ENCODE data around the gene SCGB1C2.

SCGB1C2 gene

DNA sequence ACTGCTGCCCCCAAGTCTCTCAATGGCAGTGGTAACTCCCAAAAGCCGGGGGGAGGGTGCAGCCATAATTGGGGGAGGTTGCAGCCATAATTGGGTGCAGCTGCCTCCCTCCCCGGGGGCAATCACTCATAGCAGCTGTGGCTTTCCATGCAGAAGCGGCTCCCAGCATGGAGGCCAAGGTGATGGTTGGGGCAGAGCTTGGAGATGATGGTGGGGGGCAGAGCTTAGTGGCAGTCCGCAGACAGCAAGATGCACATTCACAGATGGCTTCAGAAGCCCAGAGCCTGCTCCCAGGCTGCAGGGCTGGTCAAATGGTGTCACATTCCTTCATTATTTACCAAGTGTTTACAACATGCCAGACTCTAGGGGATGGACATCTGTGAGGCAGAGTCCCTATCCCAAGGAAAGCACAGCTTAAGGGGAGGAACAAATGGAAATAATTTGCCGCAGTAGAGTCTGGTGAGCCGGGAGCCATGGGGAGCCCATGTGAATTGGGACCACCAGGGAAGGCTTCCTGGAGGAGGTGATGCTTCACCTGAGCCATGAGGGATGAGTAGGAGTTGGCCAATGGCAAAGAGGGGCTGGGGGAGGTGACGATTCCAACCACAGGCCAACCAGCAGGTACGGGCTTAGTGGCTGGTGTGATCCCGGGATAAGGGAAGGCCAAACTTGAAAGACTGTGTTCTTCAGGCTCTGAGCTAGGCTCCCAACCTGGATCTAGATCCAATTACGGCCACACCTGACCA lies 36.0 kb downstream of the SCGB1C2 start:
- DNase-seq, result no peak

- DNase-seq, result no peak
Observed at GRCh38 chr17:177155-177554, 39.8 kb downstream of the SCGB1C2 start.

DNA sequence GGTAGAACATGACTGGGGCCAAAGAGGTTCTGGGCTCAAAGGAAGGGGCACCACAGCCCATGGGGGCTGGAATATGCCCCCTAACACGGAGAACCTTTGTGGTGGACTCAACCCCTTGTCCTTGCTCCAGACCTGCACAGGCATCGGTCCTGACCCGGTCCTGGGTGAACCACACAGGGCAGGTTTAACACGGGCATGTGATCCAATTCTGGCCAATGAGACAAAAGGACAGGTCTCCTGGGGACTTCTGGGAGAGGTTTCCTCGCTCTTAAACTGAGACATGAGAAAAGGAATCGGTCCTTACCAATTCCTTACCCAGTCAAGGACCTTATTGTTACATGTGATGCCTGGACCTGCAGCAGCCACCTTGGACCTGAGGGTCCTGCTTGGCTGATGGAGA lies 40.4 kb downstream of the SCGB1C2 start:
- DNase-seq, result no peak

- no peak for DNase-seq
Observed at GRCh38 chr17:178292-179065, 41.1 kb downstream of the SCGB1C2 start.

- DNase-seq, result no peak
Observed at GRCh38 chr17:179066-179432, 41.7 kb downstream of the SCGB1C2 start.

DNA sequence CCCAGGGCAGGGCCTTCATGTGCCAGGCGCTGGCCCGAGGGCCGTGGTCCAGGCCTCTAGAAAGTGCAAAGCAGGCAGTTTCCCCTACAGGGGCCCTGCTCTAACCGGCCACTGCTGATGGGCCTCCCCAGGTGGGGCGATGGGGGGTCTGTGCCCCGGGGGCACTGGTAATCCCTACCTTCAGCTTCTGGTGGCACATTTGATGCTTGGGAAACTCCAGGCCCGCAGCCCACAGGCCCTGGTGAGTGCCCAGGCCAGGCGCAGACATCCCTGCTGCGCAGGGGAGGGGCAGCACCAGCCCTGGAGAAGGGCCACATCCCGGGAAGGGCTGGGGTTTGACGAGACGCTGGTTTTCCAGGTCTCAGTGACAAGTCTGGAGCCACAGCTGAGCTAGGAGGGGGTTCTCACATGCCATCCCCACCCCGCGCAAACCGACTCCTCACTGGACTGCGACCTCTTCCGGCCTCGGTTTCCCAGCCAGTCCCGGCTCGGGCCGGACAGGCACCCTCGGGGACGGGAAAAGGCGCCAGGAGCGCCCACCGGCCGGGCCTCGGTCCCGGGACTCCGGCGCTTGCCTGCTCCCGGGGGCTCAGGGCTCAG lies 42.5 kb downstream of the SCGB1C2 start:
- DNase-seq, result no peak

DNA sequence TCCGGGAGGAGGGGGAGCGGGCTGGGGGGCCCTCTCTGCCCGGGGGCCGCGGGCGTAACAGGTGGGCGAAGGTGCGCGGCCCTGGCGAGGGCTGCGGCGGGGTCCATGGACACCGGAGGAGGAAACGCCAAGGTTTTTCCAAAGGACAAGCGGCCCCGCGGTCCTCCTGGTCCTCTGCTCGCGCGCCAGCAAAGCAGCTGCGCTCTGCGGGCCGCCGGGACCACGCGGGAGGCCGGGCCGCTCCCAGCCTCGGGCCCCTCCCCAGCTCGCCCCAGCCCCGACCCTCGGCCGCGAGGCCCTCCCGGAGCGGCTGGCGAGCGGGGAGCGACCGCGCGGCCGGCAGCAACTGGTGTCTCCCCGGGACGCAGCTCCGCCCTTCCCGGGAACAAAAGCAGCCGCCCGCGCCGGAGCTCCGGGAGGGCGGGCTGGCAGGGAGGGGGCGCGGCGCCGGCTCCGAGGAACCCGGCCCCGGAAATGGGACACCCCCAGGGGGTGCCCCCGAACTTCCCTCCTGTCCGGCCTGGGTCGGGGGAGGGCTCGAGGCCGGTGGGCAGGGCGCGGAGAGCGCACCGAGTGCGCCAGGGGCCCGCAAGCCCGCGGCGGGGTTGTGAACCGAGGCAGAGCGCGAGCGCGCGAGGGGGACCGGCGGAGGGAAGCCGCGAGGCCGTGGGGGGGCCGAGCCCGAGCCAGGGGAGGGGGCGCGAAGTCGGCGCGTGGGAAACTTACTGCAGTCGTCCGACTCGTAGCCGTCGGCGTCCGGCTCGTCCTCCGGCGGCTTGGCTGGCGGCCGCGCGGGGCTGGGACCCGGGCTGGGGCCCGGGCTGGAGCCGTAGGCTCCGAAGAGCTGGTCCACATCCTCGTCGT lies 43.2 kb downstream of the SCGB1C2 start:
- DNase-seq, result no peak

- DNase-seq, result no peak
Observed at GRCh38 chr17:181245-182049, 44.1 kb downstream of the SCGB1C2 start, which contains the start of gene DOC2B. Gene DOC2B, minus strand, starts transcription at chr17:181650. Its CDS starts 171 bp downstream, at chr17:181479.

DNA sequence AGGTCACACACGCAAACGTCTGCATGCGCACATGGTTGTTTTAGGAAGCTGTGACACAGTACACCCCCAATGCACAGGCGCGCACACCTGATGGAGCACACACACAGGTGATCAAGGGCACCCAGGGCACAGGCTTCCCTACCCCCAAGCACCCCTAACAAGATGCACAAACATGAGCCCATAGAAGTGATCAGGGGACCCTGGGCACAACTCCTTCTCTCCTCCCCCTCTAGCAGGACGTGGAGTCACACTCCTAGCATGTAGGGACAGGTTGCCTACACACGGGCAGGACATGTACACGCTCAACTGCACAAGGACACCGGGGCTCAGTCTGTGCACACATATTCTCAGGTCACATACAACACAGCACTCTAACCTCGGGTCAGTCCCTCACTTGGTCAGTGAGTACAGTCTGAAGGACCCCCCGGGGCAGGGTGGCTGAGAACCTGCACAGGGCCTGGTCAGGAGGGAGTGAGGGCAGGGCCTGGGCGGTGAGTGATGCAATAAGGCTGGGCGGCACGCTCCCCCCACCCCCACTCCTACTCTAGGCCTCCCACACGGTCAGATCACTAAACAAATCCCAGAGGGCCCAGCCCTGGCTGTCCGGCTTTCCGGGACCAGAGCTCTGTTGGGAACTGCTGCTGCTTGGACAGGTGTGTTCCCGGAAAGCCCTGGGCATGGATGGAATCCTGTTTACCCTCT lies 44.8 kb downstream of the SCGB1C2 start:
- no peak for DNase-seq

DNA sequence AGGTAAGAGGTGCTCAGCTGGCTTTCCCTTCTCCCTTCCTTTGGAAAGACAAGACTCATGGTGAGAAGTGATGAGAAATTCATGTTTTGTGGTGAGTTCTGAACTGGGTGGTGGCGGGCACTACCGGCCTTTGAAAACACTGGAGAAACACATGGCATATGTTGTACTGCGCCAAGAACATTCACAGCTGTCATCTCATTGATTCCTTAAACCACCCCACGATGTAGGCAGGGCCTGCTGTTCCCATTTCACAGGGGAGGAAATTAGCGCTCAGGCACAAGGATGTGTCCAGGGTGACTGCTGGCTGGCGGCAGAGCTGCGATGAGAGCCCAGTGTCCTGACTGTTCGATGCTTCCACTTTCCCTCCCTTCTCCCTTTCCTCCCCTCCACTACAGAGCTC lies 45.7 kb downstream of the SCGB1C2 start:
- DNase-seq, result no peak

GRCh38 chr17:185445-186138 lies 48.2 kb downstream of the SCGB1C2 start:
- no peak for DNase-seq

GRCh38 chr17:187130-187529 lies 49.8 kb downstream of the SCGB1C2 start:
- DNase-seq, result no peak

Measured in HCEC 1CT (cell line).